Stomach (tissue), 4 donors: ENCODE results near the gene NPHP1.

Experiments
- EP300 ChIP-seq: sonication (generic); formaldehyde crosslinking; IDR thresholded peaks from one replicate; pipeline ENCODE4 v1.6.1; 2017; ENCODE audit warnings: antibody characterized with exemption
- POLR2A ChIP-seq, 4 donors: fragments of 450-650 bp; IDR thresholded peaks; one replicate each; pipeline ENCODE4 v1.6.1; 2016; ENCODE audit warnings: antibody characterized with exemption in 4 of 4, control low read depth in 2 of 4, mild to moderate bottlenecking in 1 of 4, moderate library complexity in 1 of 4
- TF ChIP-seq, protein P1 (sequence below), 7 experiments: fragments of 450-650 bp in 4 of 7; fragments of 200-600 bp in 3 of 7; sonication (generic) in 3 of 7; IDR thresholded peaks; one replicate each; pipeline ENCODE4 v1.5.1; 2016 to 2019; ENCODE audit warnings: antibody characterized with exemption in 7 of 7, control low read depth in 2 of 7, mild to moderate bottlenecking in 1 of 7

DNA sequence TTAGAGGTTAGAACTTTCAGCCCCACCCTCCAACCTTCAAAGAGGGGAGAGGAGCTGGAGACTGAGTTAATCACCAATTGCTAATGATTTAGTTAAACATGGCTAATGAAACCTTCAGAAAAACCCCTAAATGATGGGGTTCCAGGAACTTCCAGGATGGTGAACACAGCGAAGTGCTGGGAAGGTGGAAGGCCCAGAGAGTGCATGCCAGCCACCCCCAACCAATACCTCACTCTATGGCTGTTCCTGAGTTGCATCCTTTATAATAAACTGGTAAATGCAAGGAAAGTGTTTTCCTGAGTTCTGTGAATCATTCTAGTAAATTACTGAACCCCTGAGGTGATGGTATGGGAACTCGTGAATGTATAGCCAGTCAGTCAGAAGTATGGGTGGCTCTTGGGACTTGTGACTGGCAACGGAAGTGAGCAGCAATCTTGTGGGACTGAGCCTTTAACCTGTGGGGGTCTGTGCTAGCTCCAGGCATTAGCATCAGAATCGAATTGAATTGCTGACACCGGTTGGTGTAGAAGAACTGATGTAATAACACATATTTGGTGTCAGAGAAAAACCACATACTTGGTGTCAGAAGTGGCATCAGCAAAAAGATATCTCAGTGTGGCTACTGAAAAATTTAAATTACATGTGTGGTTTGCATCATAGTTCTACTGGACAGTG, 37.4 kb downstream of the NPHP1 start:
- TF ChIP-seq, protein P1, sequence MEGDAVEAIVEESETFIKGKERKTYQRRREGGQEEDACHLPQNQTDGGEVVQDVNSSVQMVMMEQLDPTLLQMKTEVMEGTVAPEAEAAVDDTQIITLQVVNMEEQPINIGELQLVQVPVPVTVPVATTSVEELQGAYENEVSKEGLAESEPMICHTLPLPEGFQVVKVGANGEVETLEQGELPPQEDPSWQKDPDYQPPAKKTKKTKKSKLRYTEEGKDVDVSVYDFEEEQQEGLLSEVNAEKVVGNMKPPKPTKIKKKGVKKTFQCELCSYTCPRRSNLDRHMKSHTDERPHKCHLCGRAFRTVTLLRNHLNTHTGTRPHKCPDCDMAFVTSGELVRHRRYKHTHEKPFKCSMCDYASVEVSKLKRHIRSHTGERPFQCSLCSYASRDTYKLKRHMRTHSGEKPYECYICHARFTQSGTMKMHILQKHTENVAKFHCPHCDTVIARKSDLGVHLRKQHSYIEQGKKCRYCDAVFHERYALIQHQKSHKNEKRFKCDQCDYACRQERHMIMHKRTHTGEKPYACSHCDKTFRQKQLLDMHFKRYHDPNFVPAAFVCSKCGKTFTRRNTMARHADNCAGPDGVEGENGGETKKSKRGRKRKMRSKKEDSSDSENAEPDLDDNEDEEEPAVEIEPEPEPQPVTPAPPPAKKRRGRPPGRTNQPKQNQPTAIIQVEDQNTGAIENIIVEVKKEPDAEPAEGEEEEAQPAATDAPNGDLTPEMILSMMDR (IDR thresholded peaks at IDR 0.05) = no peak
- TF ChIP-seq POLR2A (IDR thresholded peaks at IDR 0.05) (no peak), EP300 (no peak)
